Natural killer cell (primary cell): ENCODE data around the gene CBY1. TPM values are rescaled to one million over a fixed set of nuclear protein-coding genes. Genes with fewer than 3 reads are reported as not detected.

Experiments used
- ATAC-seq, 3 donors: fragments of 150-1000 bp in 2 of 3; fragments of 200-7000 bp in 1 of 3; cut with Tn5 transposase; 1 replicate in 1 of 3; 2 replicates in 2 of 3; pipeline ENCODE4 v1.10.0; 2021; ENCODE audit warnings: mild to moderate bottlenecking in 2 of 3, moderate library complexity in 2 of 3
- DNase-seq, 2 donors: peaks; one replicate each; pipeline versions ENCODE4 v3.0.0 to v3.0.0-alpha.2; 2013 to 2021; ENCODE audit warnings: mixed read lengths in 1 of 2
- H3K27ac ChIP-seq: one replicate; pipeline ENCODE4 v1.5.1; 2013; ENCODE audit warnings: mild to moderate bottlenecking, low read length
- H3K27me3 ChIP-seq: one replicate; pipeline ENCODE4 v1.6.1; 2013; ENCODE audit warnings: low read length; ENCODE audit not compliant: control insufficient read depth, insufficient read depth
- H3K36me3 ChIP-seq: one replicate; pipeline ENCODE4 v1.6.1; 2013; ENCODE audit warnings: low read length; ENCODE audit not compliant: control insufficient read depth, insufficient read depth
- H3K4me1 ChIP-seq: one replicate; pipeline ENCODE4 v1.6.1; 2013; ENCODE audit warnings: low read length; ENCODE audit not compliant: control insufficient read depth, insufficient read depth
- H3K4me3 ChIP-seq: one replicate; pipeline ENCODE4 v1.5.1; 2013; ENCODE audit warnings: low read length
- H3K9me3 ChIP-seq: one replicate; pipeline ENCODE4 v1.6.1; 2013; ENCODE audit warnings: low read length; ENCODE audit not compliant: control insufficient read depth, insufficient read depth
- H3K27ac Mint-ChIP-seq, 2 donors: one replicate each; pipeline ENCODE4 v1.8.0; 2022; ENCODE audit warnings: mild to moderate bottlenecking in 2 of 2, mixed read lengths in 2 of 2, moderate library complexity in 1 of 2
- H3K27me3 Mint-ChIP-seq, 2 donors: one replicate each; pipeline ENCODE4 v1.8.0; 2022; ENCODE audit warnings: low read depth in 2 of 2, mixed read lengths in 2 of 2
- H3K36me3 Mint-ChIP-seq: one replicate; pipeline ENCODE4 v1.8.0; 2022; ENCODE audit warnings: mixed read lengths
- H3K4me1 Mint-ChIP-seq, 2 donors: one replicate each; pipeline ENCODE4 v1.8.0; 2022; ENCODE audit warnings: mixed read lengths in 2 of 2
- H3K4me3 Mint-ChIP-seq: one replicate; pipeline ENCODE4 v1.8.0; 2022; ENCODE audit warnings: mild to moderate bottlenecking, moderate library complexity, mixed read lengths
- H3K9me3 Mint-ChIP-seq, 2 donors: one replicate each; pipeline ENCODE4 v1.8.0; 2022; ENCODE audit warnings: mixed read lengths in 2 of 2
- CTCF ChIP-seq: fragments of 200-600 bp; IDR thresholded peaks from one replicate; pipeline ENCODE4 v1.8.0; 2022; ENCODE audit warnings: antibody characterized with exemption
- WGBS: methylation state at CpG from one replicate; pipeline ENCODE4 v1.1.7; 2013; ENCODE audit warnings: missing lambda C conversion rate; ENCODE audit not compliant: insufficient coverage; 5-methylcytosine and 5-hydroxymethylcytosine counted together
- intact Hi-C: fragments of 100-400 bp; cut with micrococcal nuclease; formaldehyde crosslinking; loops from one replicate; pipeline ENCODE4 v1.14.2; 2022
- total RNA-seq, 4 donors: library from RNA; stranded (reverse); fragments of 120-200 nt in 1 of 4; gene quantifications; one replicate each; pipeline versions ENCODE4 v1.2.3 to v1.2.4, GENCODE V29; 2013 to 2022

The CBY1 gene
- total RNA-seq, 3 donors from 2014 or later (not counting 1 experiment from before 2014, with no cell fraction given): 8.2 to 10.9 (median 10.8) TPM

- intact Hi-C loops: loop anchor here (5.0 kb wide), 1 partner anchor 524 kb away; the partner anchor contains the start of gene PLA2G6
- WGBS: under 1% methylated on average over 80 of the region's 80 CpGs
- Histone ChIP-seq H3K27ac (peak overlapping the region; percentile 79), H3K4me3 (peak overlapping the region; percentile 81), H3K27me3 (no peaks in the 10 kb centered on the region), H3K9me3 (no peaks in the 10 kb centered on the region), H3K36me3 (peaks cover 9% of the 10 kb centered on the region), H3K4me1 (peaks cover 34% of the 10 kb centered on the region)
- Mint-ChIP-seq H3K4me1 (peaks cover 55 to 60% of the 10 kb centered on the region in 2 donors), H3K27me3 (no peaks in the 10 kb centered on the region), H3K9me3 (no peaks in the 10 kb centered on the region), H3K36me3 (no peaks in the 10 kb centered on the region), H3K27ac (peak overlapping the region; percentile 95 to 96), H3K4me3 (peak overlapping the region; percentile 91)
- ATAC-seq (no peak), DNase-seq (peak; percentile 36 to 61)
- TF ChIP-seq CTCF: no peak
Observed at GRCh38 chr22:38706101-38706900, 49.9 kb downstream of the CBY1 start.

GRCh38 chr22:38706901-38707195, 50.4 kb downstream of the CBY1 start:
- WGBS: 0% methylated on average over 1 of the region's 4 CpGs
- peak overlapping the region; percentile 90 to 95 for H3K27ac Mint-ChIP-seq
- Histone ChIP-seq H3K4me3 (peak overlapping the region; percentile 81), H3K27ac (peak overlapping the region; percentile 79), H3K4me1 (peaks cover 28% of the 10 kb centered on the region), H3K27me3 (no peaks in the 10 kb centered on the region), H3K36me3 (peaks cover 9% of the 10 kb centered on the region), H3K9me3 (no peaks in the 10 kb centered on the region)
- no peak for ATAC-seq
- TF ChIP-seq CTCF: no peak
- intact Hi-C loops: loop anchor here (5.0 kb wide), 1 partner anchor 525 kb away; the partner anchor contains the start of gene PLA2G6
- DNase-seq: no peak
- H3K36me3 Mint-ChIP-seq: no peaks in the 10 kb centered on the region
- peak overlapping the region; percentile 91 for H3K4me3 Mint-ChIP-seq
- peaks cover 53 to 57% of the 10 kb centered on the region in 2 donors for H3K4me1 Mint-ChIP-seq
- H3K27me3 Mint-ChIP-seq: no peaks in the 10 kb centered on the region
- H3K9me3 Mint-ChIP-seq: no peaks in the 10 kb centered on the region

GRCh38 chr22:38707346-38707745, 50.9 kb downstream of the CBY1 start:
- Mint-ChIP-seq H3K36me3 (no peaks in the 10 kb centered on the region), H3K27me3 (no peaks in the 10 kb centered on the region), H3K4me3 (peak overlapping the region; percentile 91), H3K4me1 (peaks cover 58 to 62% of the 10 kb centered on the region in 2 donors), H3K27ac (peak overlapping the region; percentile 90 to 95), H3K9me3 (no peaks in the 10 kb centered on the region)
- intact Hi-C loops: loop anchor here (5.0 kb wide), 1 partner anchor 525 kb away; the partner anchor contains the start of gene PLA2G6
- peaks cover 25% of the 10 kb centered on the region for H3K4me1 ChIP-seq
- DNase-seq: peak in 1 of 2 donors; percentile 28
- peaks cover 12% of the 10 kb centered on the region for H3K36me3 ChIP-seq
- no peak overlapping the region for H3K27ac ChIP-seq
- H3K27me3 ChIP-seq: no peaks in the 10 kb centered on the region
- 13% methylated on average over 1 of the region's 2 CpGs for whole genome bisulfite sequencing
- peak overlapping the region; percentile 81 for H3K4me3 ChIP-seq
- TF ChIP-seq CTCF: no peak
- no peaks in the 10 kb centered on the region for H3K9me3 ChIP-seq
- no peak for ATAC-seq
